Neural cell (in vitro differentiated cells): ENCODE results near the gene OSBPL7. TPM values are rescaled to one million over a fixed set of nuclear protein-coding genes. Genes with fewer than 3 reads are reported as not detected.

Experiments
- H2AFZ ChIP-seq: fragments of 200-600, 300-800 bp; sonication (generic), shearing (Covaris generic); 2 replicates; pipeline ENCODE4 v1.6.0; 2014; ENCODE audit warnings: low read depth, mild to moderate bottlenecking, antibody characterized with exemption, low read length, moderate library complexity
- H3F3A ChIP-seq: fragments of 200-600 bp; shearing (Covaris generic); 2 replicates; pipeline ENCODE4 v1.6.1; 2016; ENCODE audit warnings: mild to moderate bottlenecking, moderate library complexity, mixed read lengths, antibody characterized with exemption, low read length; ENCODE audit not compliant: insufficient read depth, poor library complexity, severe bottlenecking
- H3K27ac ChIP-seq: fragments of 200-600, 300-800 bp; sonication (generic), shearing (Covaris generic); 2 replicates; pipeline ENCODE4 v1.5.1; 2014; ENCODE audit warnings: mild to moderate bottlenecking, low read length, moderate library complexity
- H3K27me3 ChIP-seq: fragments of 300-800, 200-600 bp; sonication (generic), shearing (Covaris generic); 2 replicates; pipeline ENCODE4 v1.6.0; 2014; ENCODE audit warnings: mild to moderate bottlenecking, low read depth, low read length, moderate library complexity; ENCODE audit not compliant: insufficient read depth
- H3K36me3 ChIP-seq: fragments of 300-800, 200-600 bp; sonication (generic), shearing (Covaris generic); 2 replicates; pipeline ENCODE4 v1.5.1; 2014; ENCODE audit warnings: mild to moderate bottlenecking, antibody characterized with exemption, low read length, moderate library complexity; ENCODE audit not compliant: insufficient read depth
- H3K4me2 ChIP-seq: fragments of 300-800, 200-600 bp; sonication (generic), shearing (Covaris generic); 2 replicates; pipeline ENCODE4 v1.6.0; 2014; ENCODE audit warnings: mild to moderate bottlenecking, low read length
- H3K4me3 ChIP-seq: fragments of 300-800, 200-600 bp; sonication (generic), shearing (Covaris generic); 2 replicates; pipeline ENCODE4 v1.5.1; 2014; ENCODE audit warnings: mild to moderate bottlenecking, low read length, moderate library complexity
- H3K79me2 ChIP-seq: fragments of 200-600 bp; shearing (Covaris generic); replicated peaks from 2 replicates; pipeline ENCODE4 v1.6.0; 2014; ENCODE audit warnings: mild to moderate bottlenecking, low read length, moderate library complexity; ENCODE audit not compliant: insufficient read depth
- H3K9ac ChIP-seq: fragments of 300-800, 200-600 bp; sonication (generic), shearing (Covaris generic); 2 replicates; pipeline ENCODE4 v1.6.1; 2016; ENCODE audit warnings: mild to moderate bottlenecking, low read length, mixed read lengths
- H3K9me2 ChIP-seq: fragments of 200-600 bp; shearing (Covaris generic); 2 replicates; pipeline ENCODE4 v1.6.1; 2016; ENCODE audit warnings: mild to moderate bottlenecking, low read length, mixed read lengths; ENCODE audit not compliant: insufficient read depth
- H3K9me3 ChIP-seq: fragments of 200-600, 300-800 bp; sonication (generic), shearing (Covaris generic); 2 replicates; pipeline ENCODE4 v1.6.1; 2016; ENCODE audit warnings: mild to moderate bottlenecking, mixed run types, low read length, moderate library complexity, mixed read lengths
- H4K20me1 ChIP-seq: fragments of 200-600 bp; shearing (Covaris generic); 2 replicates; pipeline ENCODE4 v1.6.1; 2016; ENCODE audit warnings: mild to moderate bottlenecking, mixed run types; ENCODE audit not compliant: insufficient read depth
- CTCF ChIP-seq: fragments of 450-650 bp; IDR thresholded peaks from 2 replicates; pipeline ENCODE4 v1.5.1; 2014; ENCODE audit warnings: antibody characterized with exemption, mild to moderate bottlenecking, moderate library complexity; ENCODE audit not compliant: poor library complexity, severe bottlenecking
- EP300 ChIP-seq: fragments of 450-650 bp; conservative IDR thresholded peaks from 2 replicates; pipeline ENCODE4 v1.6.1; 2014; ENCODE audit warnings: antibody characterized with exemption, mild to moderate bottlenecking, moderate library complexity; ENCODE audit not compliant: poor library complexity, severe bottlenecking
- EZH2 ChIP-seq: fragments of 200-600, 300-800 bp; shearing (Covaris generic), sonication (generic); IDR thresholded peaks from 2 replicates; pipeline ENCODE4 v1.6.1; 2014; ENCODE audit warnings: antibody characterized with exemption, low read length, borderline replicate concordance, mild to moderate bottlenecking; ENCODE audit not compliant: insufficient read depth, poor library complexity, severe bottlenecking
- MXI1 ChIP-seq: fragments of 450-650 bp; conservative IDR thresholded peaks from 2 replicates; pipeline ENCODE4 v1.6.1; 2014; ENCODE audit warnings: antibody characterized with exemption, mild to moderate bottlenecking; ENCODE audit not compliant: poor library complexity, severe bottlenecking
- POLR2AphosphoS5 ChIP-seq: IDR thresholded peaks from 2 replicates; pipeline ENCODE4 v1.6.1; 2012
- RAD21 ChIP-seq: fragments of 450-650 bp; conservative IDR thresholded peaks from 2 replicates; pipeline ENCODE4 v1.6.1; 2014; ENCODE audit warnings: antibody characterized with exemption, mild to moderate bottlenecking, moderate library complexity
- REST ChIP-seq: IDR thresholded peaks from 2 replicates; pipeline ENCODE4 v1.6.1; 2012; ENCODE audit warnings: borderline replicate concordance
- SMC3 ChIP-seq: fragments of 450-650 bp; conservative IDR thresholded peaks from 2 replicates; pipeline ENCODE4 v1.6.1; 2014; ENCODE audit warnings: antibody characterized with exemption, mild to moderate bottlenecking, moderate library complexity; ENCODE audit not compliant: poor library complexity
- TAF1 ChIP-seq: IDR thresholded peaks from 2 replicates; pipeline ENCODE4 v1.6.1; 2012; ENCODE audit warnings: low read depth
- polyA plus RNA-seq: library from polyadenylated mRNA; depleted of rRNA; stranded (reverse); fragments of >200 nt; gene quantifications from 2 replicates; pipeline ENCODE4 v1.2.3, GENCODE V29; 2014

The OSBPL7 gene
- polyA plus RNA-seq, 1 donor from 2014 or later = 10.0 TPM

- no peak overlapping the region for H3K4me3 ChIP-seq
- H3K9me3 ChIP-seq = no peaks in the 10 kb centered on the region
- no peaks in the 10 kb centered on the region for H3K36me3 ChIP-seq
- TF ChIP-seq CTCF (no peak), POLR2AphosphoS5 (no peak), MXI1 (no peak), REST (no peak), SMC3 (no peak), EZH2 (no peak), EP300 (no peak), RAD21 (no peak), TAF1 (no peak)
- no peaks in the 10 kb centered on the region for H3K9me2 ChIP-seq
- no peak overlapping the region for H3K27ac ChIP-seq
- H4K20me1 ChIP-seq = no peaks in the 10 kb centered on the region
- no peak overlapping the region for H3K4me2 ChIP-seq
- H3K27me3 ChIP-seq = no peaks in the 10 kb centered on the region
- no peaks in the 10 kb centered on the region for H3K79me2 ChIP-seq
- H2AFZ ChIP-seq = no peak overlapping the region
- no peak overlapping the region for H3K9ac ChIP-seq
- H3F3A ChIP-seq = no peaks in the 10 kb centered on the region
Measured at GRCh38 chr17:47819475-47819874, 2.1 kb downstream of the OSBPL7 start.

GRCh38 chr17:47818002-47818695 lies 3.4 kb downstream of the OSBPL7 start:
- Histone ChIP-seq H3K36me3 (no peaks in the 10 kb centered on the region), H3K9me2 (no peaks in the 10 kb centered on the region), H3K27me3 (no peaks in the 10 kb centered on the region), H3K4me2 (no peak overlapping the region), H3K79me2 (no peaks in the 10 kb centered on the region), H3K4me3 (no peak overlapping the region), H3K9ac (no peak overlapping the region), H4K20me1 (no peaks in the 10 kb centered on the region), H3F3A (no peaks in the 10 kb centered on the region), H3K27ac (no peak overlapping the region), H2AFZ (no peak overlapping the region), H3K9me3 (no peaks in the 10 kb centered on the region)
- TF ChIP-seq CTCF = no peak
- no peak for TF ChIP-seq EZH2
- TF ChIP-seq REST = no peak
- no peak for TF ChIP-seq POLR2AphosphoS5
- no peak for TF ChIP-seq MXI1
- TF ChIP-seq TAF1 = no peak
- TF ChIP-seq RAD21 = no peak
- TF ChIP-seq SMC3 = no peak
- no peak for TF ChIP-seq EP300
